ENCODE measurements around the gene BBS5.
"Not testable (repeated sequence)": the region's sequence is repeated elsewhere in the genome, so short reads cannot be mapped to it uniquely, and the experiment has no call there.

DNA sequence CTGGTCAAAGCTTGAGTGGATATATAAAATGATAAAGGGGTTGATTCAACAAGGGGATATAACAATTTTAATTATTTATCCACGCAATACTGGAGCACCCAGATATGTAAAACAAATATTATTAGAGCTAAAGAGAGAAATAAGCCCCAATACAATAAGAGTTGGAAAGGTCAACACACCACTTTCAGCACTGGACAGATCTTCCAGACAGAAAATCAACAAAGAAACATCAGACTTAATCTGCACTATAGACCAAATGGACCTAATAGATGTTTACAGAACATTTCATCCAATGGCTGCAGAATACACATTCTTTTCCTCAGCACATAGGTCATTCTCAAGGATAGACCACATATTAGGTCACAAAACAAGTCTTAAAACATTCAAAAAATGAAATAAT is 45.1 kb upstream of the BBS5 start:
- TF ChIP-seq CTCF (IDR thresholded peaks at IDR 0.05; ENCODE audit: low read depth, low read length); EZH2phosphoT487 (IDR thresholded peaks at IDR 0.05; ENCODE audit: low read depth): not testable (repeated sequence)

Data from OCI-LY3 (cell line).